ENCODE data around the gene PIH1D2.

- TF ChIP-seq POLR2A (IDR thresholded peaks at IDR 0.05) (no peak), CTCF (IDR thresholded peaks at IDR 0.05) (no peak)
These were observed 13.4 kb upstream of the PIH1D2 start for GRCh38 chr11:112087212-112087611.
